Stimulated activated CD4-positive, alpha-beta T cell treated with anti-CD3 and anti-CD28 coated beads, Interleukin-15, amount 100 ng/mL, for 48 hours (primary cell): Measurements from ENCODE around the gene SLC6A19.
"Not testable (repeated sequence)": the region's sequence is repeated elsewhere in the genome, so short reads cannot be mapped to it uniquely, and the experiment has no call there.

Experiments
- DNase-seq, 2 donors: peaks; one replicate each; pipeline ENCODE4 v3.0.0-alpha.2; 2020; ENCODE audit warnings: low read depth in 2 of 2

Gene SLC6A19

DNA sequence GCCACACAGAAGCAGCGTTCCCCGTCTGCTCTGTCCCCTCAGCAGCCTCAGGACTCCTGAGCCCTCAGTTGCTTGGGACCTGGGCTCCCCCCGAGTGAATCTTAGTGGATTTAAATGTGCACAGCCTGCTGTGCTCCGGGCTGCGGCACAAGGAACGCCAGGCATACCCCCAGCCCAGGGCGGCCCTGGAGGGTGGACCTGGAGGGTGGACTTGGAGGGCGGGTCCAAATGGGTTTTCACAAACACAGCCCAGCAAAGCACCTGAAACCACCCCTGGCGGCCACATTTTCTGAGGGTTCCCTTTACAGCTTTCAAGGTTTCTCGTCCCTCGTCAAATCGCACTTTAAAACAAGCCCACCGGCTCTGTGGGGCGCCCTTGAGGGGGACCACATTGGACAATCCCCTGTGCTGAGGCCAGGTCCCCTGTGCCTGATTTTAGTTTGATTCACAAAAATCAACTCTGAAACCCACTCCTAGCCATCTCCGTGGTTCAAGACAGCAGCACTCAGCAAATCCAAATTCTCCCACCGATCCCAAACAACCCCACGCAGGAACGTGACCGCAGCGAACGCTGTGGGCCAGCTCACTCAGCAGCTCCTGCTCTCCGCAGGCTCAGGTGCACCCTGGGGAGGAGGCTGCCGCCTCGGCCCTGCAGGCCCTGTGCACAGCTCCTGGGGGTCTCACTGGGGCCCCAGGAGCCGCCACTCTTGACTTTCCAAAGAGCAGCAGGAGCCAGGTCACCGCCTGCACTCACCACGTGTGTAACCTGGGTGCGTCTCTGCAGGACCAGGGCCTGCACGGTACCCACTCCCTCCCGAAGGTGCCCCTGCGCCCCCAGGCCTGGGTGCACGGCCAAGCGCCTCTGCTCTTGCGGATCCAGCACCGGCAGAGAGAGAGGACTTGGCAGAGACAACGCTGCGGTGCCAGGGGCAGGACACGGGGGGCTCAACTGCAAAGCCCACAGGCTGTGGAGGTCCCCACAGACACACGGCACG lies 64.4 kb downstream of the SLC6A19 start:
- DNase-seq = no peak

DNA sequence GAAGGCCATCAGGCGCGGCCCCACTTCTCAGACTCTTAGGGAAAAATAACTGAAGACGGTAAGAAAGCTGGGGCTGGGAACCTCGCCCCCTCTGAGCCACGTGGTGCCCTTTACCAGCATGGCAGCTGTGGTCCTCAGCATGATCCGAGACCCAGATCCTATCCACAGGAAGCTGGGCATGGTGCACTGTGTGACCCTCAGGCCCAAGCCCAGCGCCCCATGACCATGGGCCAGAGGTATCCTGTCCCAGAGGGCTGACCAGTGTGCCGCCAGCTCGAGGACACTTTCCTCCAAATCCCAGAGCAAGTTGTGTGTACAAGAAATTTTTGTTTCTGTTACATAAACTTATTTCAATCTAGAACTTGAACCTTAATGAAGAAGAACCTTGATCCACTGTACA lies 65.4 kb downstream of the SLC6A19 start:
- no peak for DNase-seq

- not testable (repeated sequence) for DNase-seq
These were observed 66.1 kb downstream of the SLC6A19 start for GRCh38 chr5:1267464-1267863.

DNA sequence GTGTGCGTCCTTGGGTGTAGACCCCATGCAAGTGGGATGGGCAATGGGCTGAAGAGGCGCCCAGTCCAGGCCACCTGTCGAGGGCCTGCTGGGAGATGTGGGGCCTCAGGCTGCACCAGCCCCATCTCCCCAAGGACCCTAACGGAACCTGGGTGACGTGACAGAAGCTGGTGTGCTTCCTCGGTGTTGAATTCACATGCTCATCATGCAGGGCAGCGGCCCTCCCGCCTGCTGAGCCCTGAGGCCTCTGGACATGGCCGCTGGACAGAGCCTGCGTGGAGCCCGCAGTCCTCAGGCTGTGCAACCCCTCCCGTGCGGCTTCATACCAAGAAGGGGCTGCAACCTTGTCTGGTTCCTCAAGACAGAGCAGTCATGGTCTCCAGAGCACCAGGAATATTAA lies 66.7 kb downstream of the SLC6A19 start:
- DNase-seq = no peak

GRCh38 chr5:1268666-1269065 lies 67.3 kb downstream of the SLC6A19 start:
- peak in 1 of 2 donors; percentile 15 for DNase-seq

- DNase-seq = no peak
These were observed 69.0 kb downstream of the SLC6A19 start for GRCh38 chr5:1270426-1270825.

GRCh38 chr5:1270933-1271914 lies 69.8 kb downstream of the SLC6A19 start:
- DNase-seq = no peak

DNA sequence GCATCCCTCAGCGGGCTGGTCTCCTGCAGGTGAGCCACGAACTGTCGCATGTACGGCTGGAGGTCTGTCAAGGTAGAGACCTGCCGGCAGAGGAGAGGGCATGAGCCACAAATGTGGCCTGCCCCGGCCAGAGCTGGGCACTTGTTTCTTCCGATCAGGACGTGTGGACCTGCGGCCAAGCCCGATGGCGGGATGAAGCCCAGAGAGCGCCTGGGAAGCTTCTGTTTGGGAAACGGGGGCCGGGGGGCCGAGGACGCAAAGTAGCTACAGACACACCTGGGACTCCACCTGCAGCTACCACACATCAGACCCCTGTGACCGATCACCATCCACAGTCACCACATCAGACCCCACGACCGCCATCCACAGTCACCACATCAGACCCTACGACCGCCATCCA lies 70.8 kb downstream of the SLC6A19 start:
- no peak for DNase-seq

GRCh38 chr5:1273745-1274144 lies 72.3 kb downstream of the SLC6A19 start:
- DNase-seq = no peak

DNA sequence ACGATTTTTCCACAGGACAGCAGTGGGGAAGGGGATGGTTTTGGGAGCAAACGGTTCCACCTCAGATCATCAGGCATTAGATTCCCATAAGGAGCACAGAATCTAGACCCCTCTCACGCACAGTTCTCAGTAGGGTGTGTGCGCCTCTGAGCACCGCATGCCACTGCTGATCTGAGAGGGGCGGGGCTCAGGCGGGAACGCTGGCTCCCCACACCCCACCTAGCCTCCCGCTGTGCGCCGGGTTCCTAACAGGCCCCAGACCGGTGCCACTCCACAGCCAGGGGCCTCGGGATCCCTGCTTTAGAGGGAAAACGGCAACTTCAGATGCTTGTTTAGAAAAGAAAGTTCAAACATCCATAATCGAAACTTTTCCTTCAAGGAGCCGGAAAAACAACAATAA lies 73.1 kb downstream of the SLC6A19 start:
- DNase-seq = no peak
